HepG2 (cell line): Measurements from ENCODE around the gene CAMTA1. TPM values are rescaled to one million over a fixed set of nuclear protein-coding genes. Genes with fewer than 3 reads are reported as not detected.

Source experiments
- HNF4G ChIP-seq, 2 experiments: sonication (generic) in 1 of 2; formaldehyde crosslinking in 1 of 2; IDR thresholded peaks; 2 replicates each; pipeline versions ENCODE4 v1.4.0 to v1.6.1; 2011 to 2020; ENCODE audit warnings: borderline replicate concordance in 2 of 2, low read depth in 2 of 2, mild to moderate bottlenecking in 2 of 2, low read length in 1 of 2, missing genetic modification reagents in 1 of 2, moderate library complexity in 1 of 2
- NR2F6 ChIP-seq, 2 experiments: IDR thresholded peaks; 2 replicates each; pipeline ENCODE4 v1.6.1; 2016; ENCODE audit warnings: antibody characterized with exemption in 1 of 2, mild to moderate bottlenecking in 1 of 2
- ZBTB1 ChIP-seq: sonication (generic); formaldehyde crosslinking; IDR thresholded peaks from 2 replicates; pipeline ENCODE4 v1.4.0; 2020; ENCODE audit warnings: missing genetic modification reagents, borderline replicate concordance
- ZFP36L2 ChIP-seq: sonication (generic); formaldehyde crosslinking; IDR thresholded peaks from 2 replicates; pipeline ENCODE4 v1.4.0; 2020; ENCODE audit warnings: missing genetic modification reagents
- ZNF101 ChIP-seq: sonication (generic); formaldehyde crosslinking; IDR thresholded peaks from 2 replicates; pipeline ENCODE4 v1.4.0; 2020; ENCODE audit warnings: mild to moderate bottlenecking, low read depth, missing genetic modification reagents, borderline replicate concordance
- ZNF331 ChIP-seq: sonication (generic); formaldehyde crosslinking; IDR thresholded peaks from 2 replicates; pipeline ENCODE4 v1.4.0; 2020; ENCODE audit warnings: missing genetic modification reagents
- ZNF431 ChIP-seq: sonication (generic); formaldehyde crosslinking; IDR thresholded peaks from 2 replicates; pipeline ENCODE4 v1.9.0; 2022; ENCODE audit warnings: missing genetic modification reagents, low read depth, mild to moderate bottlenecking, borderline replicate concordance
- polyA plus RNA-seq, 8 experiments: library from polyadenylated mRNA; depleted of rRNA in 3 of 8; stranded (reverse) in 7 of 8; unstranded in 1 of 8; fragments of >200 nt; fragmentation: Illumina TruSeq in 4 of 8; extraction: Trizol in 4 of 8; gene quantifications; 2 replicates each; pipeline versions ENCODE4 v1.2.1 to v1.2.3, GENCODE V29; 2011 to 2016; ENCODE audit warnings: low read depth in 4 of 8, missing spikeins in 1 of 8, mixed read lengths in 1 of 8; ENCODE audit not compliant: insufficient read depth in 1 of 8
- total RNA-seq, 5 experiments: library from RNA; depleted of rRNA; stranded (reverse); fragments of >200 nt; fragmentation: Illumina TruSeq; extraction: Trizol; gene quantifications; 2 replicates each; pipeline ENCODE4 v1.2.3, GENCODE V29; 2016; ENCODE audit warnings: low read depth in 1 of 5
- TF ChIP-seq, protein P1 (sequence below), 2 experiments: fragments of 450-650 bp in 1 of 2; sonication (generic) in 1 of 2; formaldehyde crosslinking in 1 of 2; IDR thresholded peaks; 2 replicates each; pipeline versions ENCODE4 v1.6.1 to v1.8.0; 2016 to 2022; ENCODE audit warnings: antibody characterized with exemption in 1 of 2, mild to moderate bottlenecking in 1 of 2, missing genetic modification reagents in 1 of 2
- TF ChIP-seq, protein P2 (sequence below): sonication (generic); formaldehyde crosslinking; IDR thresholded peaks from 2 replicates; pipeline ENCODE4 v1.5.1; 2020; ENCODE audit warnings: mild to moderate bottlenecking, moderate library complexity, missing genetic modification reagents
- TF ChIP-seq, protein P3 (sequence below): sonication (generic); formaldehyde crosslinking; IDR thresholded peaks from 2 replicates; pipeline ENCODE4 v1.4.0; 2020; ENCODE audit warnings: missing genetic modification reagents

CAMTA1 gene
- total and polyA plus RNA-seq, 2 of the 13 experiments (the other 11 are each of a cell fraction or from before 2014, with no cell fraction given), result 25.0 to 36.4 TPM

DNA sequence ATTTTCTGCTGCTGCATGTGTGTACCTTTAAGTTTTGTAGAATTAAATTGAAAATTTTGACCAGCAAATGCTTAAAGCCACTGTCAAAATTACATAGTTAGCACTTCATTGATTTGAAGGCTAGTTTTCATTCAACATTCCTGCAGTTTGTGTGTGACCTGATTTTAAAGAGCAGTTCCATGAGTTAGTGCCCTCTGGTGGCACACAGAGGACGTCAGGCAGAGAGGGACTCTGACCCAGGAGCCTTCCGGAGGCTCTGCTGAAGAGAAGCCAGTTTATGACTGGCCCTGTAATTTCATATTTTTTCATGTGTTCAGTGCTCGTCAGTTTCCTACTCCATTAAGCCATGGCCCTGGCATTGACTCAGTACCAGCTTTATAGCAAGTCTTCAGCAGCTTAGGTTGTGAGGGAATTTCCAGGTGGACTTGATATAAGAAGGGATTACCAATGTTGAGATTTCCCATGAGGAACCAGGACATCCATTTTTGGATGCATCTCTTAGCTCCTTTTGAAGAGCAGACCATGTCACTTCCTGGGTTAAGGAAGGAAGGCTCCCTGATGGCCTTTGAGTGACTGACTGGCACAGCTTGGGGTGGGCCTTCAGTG is 104.7 kb downstream of the CAMTA1 start (continued):
- TF ChIP-seq, protein P1, sequence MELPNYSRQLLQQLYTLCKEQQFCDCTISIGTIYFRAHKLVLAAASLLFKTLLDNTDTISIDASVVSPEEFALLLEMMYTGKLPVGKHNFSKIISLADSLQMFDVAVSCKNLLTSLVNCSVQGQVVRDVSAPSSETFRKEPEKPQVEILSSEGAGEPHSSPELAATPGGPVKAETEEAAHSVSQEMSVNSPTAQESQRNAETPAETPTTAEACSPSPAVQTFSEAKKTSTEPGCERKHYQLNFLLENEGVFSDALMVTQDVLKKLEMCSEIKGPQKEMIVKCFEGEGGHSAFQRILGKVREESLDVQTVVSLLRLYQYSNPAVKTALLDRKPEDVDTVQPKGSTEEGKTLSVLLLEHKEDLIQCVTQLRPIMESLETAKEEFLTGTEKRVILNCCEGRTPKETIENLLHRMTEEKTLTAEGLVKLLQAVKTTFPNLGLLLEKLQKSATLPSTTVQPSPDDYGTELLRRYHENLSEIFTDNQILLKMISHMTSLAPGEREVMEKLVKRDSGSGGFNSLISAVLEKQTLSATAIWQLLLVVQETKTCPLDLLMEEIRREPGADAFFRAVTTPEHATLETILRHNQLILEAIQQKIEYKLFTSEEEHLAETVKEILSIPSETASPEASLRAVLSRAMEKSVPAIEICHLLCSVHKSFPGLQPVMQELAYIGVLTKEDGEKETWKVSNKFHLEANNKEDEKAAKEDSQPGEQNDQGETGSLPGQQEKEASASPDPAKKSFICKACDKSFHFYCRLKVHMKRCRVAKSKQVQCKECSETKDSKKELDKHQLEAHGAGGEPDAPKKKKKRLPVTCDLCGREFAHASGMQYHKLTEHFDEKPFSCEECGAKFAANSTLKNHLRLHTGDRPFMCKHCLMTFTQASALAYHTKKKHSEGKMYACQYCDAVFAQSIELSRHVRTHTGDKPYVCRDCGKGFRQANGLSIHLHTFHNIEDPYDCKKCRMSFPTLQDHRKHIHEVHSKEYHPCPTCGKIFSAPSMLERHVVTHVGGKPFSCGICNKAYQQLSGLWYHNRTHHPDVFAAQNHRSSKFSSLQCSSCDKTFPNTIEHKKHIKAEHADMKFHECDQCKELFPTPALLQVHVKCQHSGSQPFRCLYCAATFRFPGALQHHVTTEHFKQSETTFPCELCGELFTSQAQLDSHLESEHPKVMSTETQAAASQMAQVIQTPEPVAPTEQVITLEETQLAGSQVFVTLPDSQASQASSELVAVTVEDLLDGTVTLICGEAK (IDR thresholded peaks at IDR 0.05), result no peak
- TF ChIP-seq, protein P1 (CRISPR knock-in tag; IDR thresholded peaks at IDR 0.05), result no peak
- no peak for TF ChIP-seq ZNF431 (CRISPR knock-in tag)
- TF ChIP-seq NR2F6 (IDR thresholded peaks at IDR 0.05), result no peak
- no peak for TF ChIP-seq NR2F6 (CRISPR knock-in tag; IDR thresholded peaks at IDR 0.05)
- no peak for TF ChIP-seq ZNF101 (CRISPR knock-in tag)
- TF ChIP-seq, protein P2, sequence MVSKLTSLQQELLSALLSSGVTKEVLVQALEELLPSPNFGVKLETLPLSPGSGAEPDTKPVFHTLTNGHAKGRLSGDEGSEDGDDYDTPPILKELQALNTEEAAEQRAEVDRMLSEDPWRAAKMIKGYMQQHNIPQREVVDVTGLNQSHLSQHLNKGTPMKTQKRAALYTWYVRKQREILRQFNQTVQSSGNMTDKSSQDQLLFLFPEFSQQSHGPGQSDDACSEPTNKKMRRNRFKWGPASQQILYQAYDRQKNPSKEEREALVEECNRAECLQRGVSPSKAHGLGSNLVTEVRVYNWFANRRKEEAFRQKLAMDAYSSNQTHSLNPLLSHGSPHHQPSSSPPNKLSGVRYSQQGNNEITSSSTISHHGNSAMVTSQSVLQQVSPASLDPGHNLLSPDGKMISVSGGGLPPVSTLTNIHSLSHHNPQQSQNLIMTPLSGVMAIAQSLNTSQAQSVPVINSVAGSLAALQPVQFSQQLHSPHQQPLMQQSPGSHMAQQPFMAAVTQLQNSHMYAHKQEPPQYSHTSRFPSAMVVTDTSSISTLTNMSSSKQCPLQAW, result 0 out of 2 replicates have a peak, but pooled peaks have one; percentile 24
- peak; percentile 54 for TF ChIP-seq HNF4G (IDR thresholded peaks at IDR 0.05; ENCODE audit: borderline replicate concordance, low read depth, low read length)
- TF ChIP-seq HNF4G (CRISPR knock-in tag; IDR thresholded peaks at IDR 0.05; ENCODE audit: borderline replicate concordance, low read depth), result no peak
- no peak for TF ChIP-seq ZFP36L2 (CRISPR knock-in tag)
- no peak for TF ChIP-seq ZBTB1 (CRISPR knock-in tag)
- TF ChIP-seq, protein P3, sequence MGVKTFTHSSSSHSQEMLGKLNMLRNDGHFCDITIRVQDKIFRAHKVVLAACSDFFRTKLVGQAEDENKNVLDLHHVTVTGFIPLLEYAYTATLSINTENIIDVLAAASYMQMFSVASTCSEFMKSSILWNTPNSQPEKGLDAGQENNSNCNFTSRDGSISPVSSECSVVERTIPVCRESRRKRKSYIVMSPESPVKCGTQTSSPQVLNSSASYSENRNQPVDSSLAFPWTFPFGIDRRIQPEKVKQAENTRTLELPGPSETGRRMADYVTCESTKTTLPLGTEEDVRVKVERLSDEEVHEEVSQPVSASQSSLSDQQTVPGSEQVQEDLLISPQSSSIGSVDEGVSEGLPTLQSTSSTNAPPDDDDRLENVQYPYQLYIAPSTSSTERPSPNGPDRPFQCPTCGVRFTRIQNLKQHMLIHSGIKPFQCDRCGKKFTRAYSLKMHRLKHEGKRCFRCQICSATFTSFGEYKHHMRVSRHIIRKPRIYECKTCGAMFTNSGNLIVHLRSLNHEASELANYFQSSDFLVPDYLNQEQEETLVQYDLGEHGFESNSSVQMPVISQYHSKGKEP (CRISPR knock-in tag), result no peak
- TF ChIP-seq ZNF331 (CRISPR knock-in tag), result peak; percentile 40; the same call in 1 of the 2 replicates
